Upper lobe of right lung (tissue), 1 donor: ENCODE measurements around the gene PTPRR. TPM values are rescaled to one million over a fixed set of nuclear protein-coding genes. Genes with fewer than 3 reads are reported as not detected.

ENCODE experiments used
- ATAC-seq: fragments of 200-7000 bp; cut with Tn5 transposase; one replicate; pipeline ENCODE4 v1.9.1; 2020; ENCODE audit warnings: mild to moderate bottlenecking, moderate library complexity
- DNase-seq: peaks from one replicate; pipeline ENCODE4 v3.0.0-alpha.2; 2020
- H3K27ac ChIP-seq: fragments of 200-600 bp; one replicate; pipeline ENCODE4 v1.8.0; 2022
- H3K27me3 ChIP-seq: fragments of 200-600 bp; one replicate; pipeline ENCODE4 v1.8.0; 2022; ENCODE audit warnings: mild to moderate bottlenecking
- H3K36me3 ChIP-seq: fragments of 200-600 bp; one replicate; pipeline ENCODE4 v1.8.0; 2022
- H3K4me1 ChIP-seq: fragments of 200-600 bp; one replicate; pipeline ENCODE4 v1.8.0; 2022
- H3K4me3 ChIP-seq: fragments of 200-600 bp; one replicate; pipeline ENCODE4 v1.8.0; 2022; ENCODE audit warnings: mild to moderate bottlenecking
- H3K9me3 ChIP-seq: fragments of 200-600 bp; one replicate; pipeline ENCODE4 v1.8.0; 2022
- CTCF ChIP-seq: fragments of 200-600 bp; IDR thresholded peaks from one replicate; pipeline ENCODE4 v1.8.0; 2022; ENCODE audit warnings: antibody characterized with exemption
- intact Hi-C: fragments of 100-400 bp; cut with DNase I; formaldehyde crosslinking; loops from one replicate; pipeline ENCODE4 v1.11.0; 2022
- total RNA-seq: library from RNA; stranded (reverse); fragmentation: NEBNext Ultra II Directional; extraction: Animal tissue kit (Norgen Biotek cat#: 25700); gene quantifications from one replicate; pipeline ENCODE4 v1.2.1, GENCODE V29; 2021
- donor health status: DM: no; HTN: yes; CAD: no; lungs with severe emphysema.

Gene PTPRR
- total RNA-seq, 1 donor from 2014 or later: 5.1 TPM

DNA sequence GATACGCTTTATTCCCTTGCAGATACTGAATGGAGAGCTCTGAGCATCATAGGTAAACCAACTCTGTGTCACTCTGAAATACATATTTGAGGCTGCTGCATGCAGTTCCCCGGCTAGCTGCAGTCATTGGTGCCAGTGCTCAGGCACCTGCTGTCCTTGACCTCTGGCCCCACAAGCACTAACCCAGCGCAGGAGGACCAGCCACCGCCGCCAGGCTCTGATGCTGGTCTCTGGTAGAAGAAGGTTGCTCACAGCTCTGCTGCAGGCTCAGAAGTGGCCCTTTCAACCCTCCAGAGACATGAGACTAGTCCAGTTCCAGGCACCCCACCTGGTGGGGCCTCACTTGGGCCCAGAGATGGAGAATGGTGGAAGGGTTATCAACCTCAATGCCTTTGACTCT is 248.8 kb downstream of the PTPRR start:
- no peak overlapping the region for H3K4me3 ChIP-seq
- no peak for TF ChIP-seq CTCF
- intact Hi-C loops: no loop called here
- H3K4me1 ChIP-seq: no peaks in the 10 kb centered on the region
- DNase-seq (no peak), ATAC-seq (no peak)
- H3K9me3 ChIP-seq: no peaks in the 10 kb centered on the region
- no peaks in the 10 kb centered on the region for H3K36me3 ChIP-seq
- H3K27ac ChIP-seq: no peak overlapping the region
- H3K27me3 ChIP-seq: no peaks in the 10 kb centered on the region

DNA sequence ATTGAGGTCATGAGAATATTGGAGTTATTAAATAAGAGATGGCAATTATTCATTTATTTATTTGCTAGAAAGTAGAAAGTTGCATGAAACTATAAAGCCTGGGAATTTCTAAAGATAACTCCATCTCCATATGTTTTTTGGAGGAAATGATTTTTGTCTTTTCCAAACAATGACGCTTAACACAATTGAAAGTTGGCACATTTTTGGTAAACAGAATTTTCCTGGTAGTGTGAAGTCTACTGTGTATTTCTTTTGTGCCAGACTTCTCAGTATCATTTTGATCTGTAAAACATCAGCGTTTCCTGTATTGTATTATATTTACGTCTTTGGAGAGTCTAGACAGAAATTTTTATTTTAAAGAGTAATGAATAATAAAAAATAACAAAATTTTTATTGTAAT is 249.6 kb downstream of the PTPRR start:
- no peaks in the 10 kb centered on the region for H3K27me3 ChIP-seq
- H3K4me1 ChIP-seq: no peaks in the 10 kb centered on the region
- ATAC-seq: no peak
- no peaks in the 10 kb centered on the region for H3K9me3 ChIP-seq
- no peak for TF ChIP-seq CTCF
- H3K27ac ChIP-seq: no peak overlapping the region
- no peak overlapping the region for H3K4me3 ChIP-seq
- intact Hi-C loops: no loop called here
- no peaks in the 10 kb centered on the region for H3K36me3 ChIP-seq
- no peak for DNase-seq

DNA sequence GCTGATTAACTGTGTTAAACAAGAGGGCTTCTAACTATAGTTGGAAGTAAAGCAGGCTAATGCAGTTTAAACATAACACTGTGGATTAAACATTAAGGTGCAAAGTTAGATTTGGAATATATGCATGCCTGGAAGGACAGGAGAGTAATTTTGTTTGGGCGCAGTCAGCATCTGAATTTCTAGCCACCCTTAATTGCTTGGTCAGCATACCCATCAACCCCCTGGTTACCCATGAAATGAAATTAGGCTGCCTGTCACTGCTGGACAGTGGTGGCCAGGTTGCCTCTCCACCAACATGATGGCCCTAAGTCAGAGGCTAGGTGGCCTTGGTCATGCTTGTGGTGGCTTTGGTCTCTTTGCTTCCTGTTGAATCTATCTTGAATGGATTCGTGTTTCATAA is 253.3 kb downstream of the PTPRR start:
- no peaks in the 10 kb centered on the region for H3K9me3 ChIP-seq
- intact Hi-C loops: no loop called here
- H3K36me3 ChIP-seq: no peaks in the 10 kb centered on the region

DNA sequence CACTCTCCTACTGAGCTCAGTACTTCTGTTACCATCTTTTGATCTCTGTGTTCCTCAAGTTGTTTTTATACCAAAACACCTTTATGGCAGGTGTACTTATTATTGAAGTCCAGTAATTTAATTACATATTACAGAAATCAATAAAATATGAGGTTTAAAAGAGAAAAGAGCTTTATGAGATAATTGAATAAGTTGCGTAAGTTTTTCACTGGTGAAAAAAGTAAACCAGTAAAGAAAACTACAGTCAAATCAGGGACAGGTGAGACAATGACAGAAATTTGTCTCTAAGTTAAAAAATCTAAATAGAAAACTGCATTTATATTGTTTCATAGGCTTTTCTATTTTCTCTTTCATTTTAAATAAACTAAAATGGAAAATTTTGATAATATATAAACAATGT is 254.2 kb downstream of the PTPRR start:
- no peaks in the 10 kb centered on the region for H3K9me3 ChIP-seq
- ATAC-seq: no peak
- intact Hi-C loops: no loop called here
- H3K27me3 ChIP-seq: no peaks in the 10 kb centered on the region
- H3K4me1 ChIP-seq: no peaks in the 10 kb centered on the region
- H3K27ac ChIP-seq: no peak overlapping the region
- no peak overlapping the region for H3K4me3 ChIP-seq
- no peaks in the 10 kb centered on the region for H3K36me3 ChIP-seq
- TF ChIP-seq CTCF: no peak
- DNase-seq: no peak

More for the DNA sequence above, 253.3 kb downstream of the PTPRR start:
- Histone ChIP-seq H3K27me3 (no peaks in the 10 kb centered on the region), H3K4me3 (no peak overlapping the region), H3K4me1 (no peaks in the 10 kb centered on the region), H3K27ac (no peak overlapping the region)
- no peak for TF ChIP-seq CTCF
- ATAC-seq (no peak), DNase-seq (no peak)

DNA sequence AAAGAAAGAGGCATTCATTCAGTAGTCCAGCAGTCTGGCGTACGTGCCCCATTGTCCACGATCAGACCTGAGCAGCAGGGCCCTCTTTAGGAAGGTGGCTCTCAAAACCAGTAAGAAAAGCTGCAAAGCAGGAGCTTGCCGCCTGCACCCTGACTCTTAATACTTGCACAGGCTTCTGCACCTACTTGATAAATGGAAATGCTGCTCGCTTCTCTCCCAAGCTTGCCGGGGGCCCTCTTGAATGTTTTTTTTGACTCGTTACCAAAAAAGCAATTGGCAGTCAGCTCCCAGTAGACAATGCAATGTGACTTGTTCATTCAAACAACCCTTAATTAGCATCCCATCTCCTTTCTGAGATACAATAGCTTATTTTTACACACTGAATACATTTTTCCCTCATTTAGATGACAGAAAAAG is 256.1 kb downstream of the PTPRR start:
- DNase-seq (no peak), ATAC-seq (no peak)
- Histone ChIP-seq H3K4me3 (peak overlapping the region; percentile 17), H3K4me1 (no peaks in the 10 kb centered on the region), H3K36me3 (no peaks in the 10 kb centered on the region), H3K27ac (peak overlapping the region; percentile 45), H3K9me3 (no peaks in the 10 kb centered on the region), H3K27me3 (no peaks in the 10 kb centered on the region)
- intact Hi-C loops: no loop called here
- TF ChIP-seq CTCF: no peak

DNA sequence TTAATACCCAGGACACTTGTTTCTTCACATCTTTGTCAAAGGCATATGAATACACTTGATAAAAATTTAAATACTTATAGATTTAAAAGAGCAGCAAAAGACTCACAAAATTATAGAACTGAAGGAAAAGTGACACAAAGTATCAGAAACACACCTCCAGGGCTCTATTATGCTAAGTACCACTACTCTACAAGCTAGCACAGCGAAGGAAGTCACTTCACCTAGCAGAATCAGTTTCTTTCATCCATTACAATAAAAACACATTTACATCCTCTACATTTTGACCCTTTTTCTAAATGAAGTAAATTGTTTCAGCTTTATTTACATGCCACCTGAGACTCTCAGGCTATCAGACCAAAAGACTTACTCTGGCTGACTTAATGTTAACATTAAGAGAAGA is 256.7 kb downstream of the PTPRR start:
- no peaks in the 10 kb centered on the region for H3K36me3 ChIP-seq
- H3K4me1 ChIP-seq: no peaks in the 10 kb centered on the region
- intact Hi-C loops: no loop called here
- DNase-seq (no peak), ATAC-seq (no peak)
- no peaks in the 10 kb centered on the region for H3K27me3 ChIP-seq
- no peaks in the 10 kb centered on the region for H3K9me3 ChIP-seq
- H3K27ac ChIP-seq: peak overlapping the region; percentile 45
- H3K4me3 ChIP-seq: peak overlapping the region; percentile 17
- no peak for TF ChIP-seq CTCF
